Measurements from ENCODE around the gene ZMPSTE24. TPM values are rescaled to one million over a fixed set of nuclear protein-coding genes. Genes with fewer than 3 reads are reported as not detected.

Gene ZMPSTE24
- total and polyA plus RNA-seq, 7 experiments from 2014 or later: 9.5 to 31.0 (median 14.5) TPM

DNA sequence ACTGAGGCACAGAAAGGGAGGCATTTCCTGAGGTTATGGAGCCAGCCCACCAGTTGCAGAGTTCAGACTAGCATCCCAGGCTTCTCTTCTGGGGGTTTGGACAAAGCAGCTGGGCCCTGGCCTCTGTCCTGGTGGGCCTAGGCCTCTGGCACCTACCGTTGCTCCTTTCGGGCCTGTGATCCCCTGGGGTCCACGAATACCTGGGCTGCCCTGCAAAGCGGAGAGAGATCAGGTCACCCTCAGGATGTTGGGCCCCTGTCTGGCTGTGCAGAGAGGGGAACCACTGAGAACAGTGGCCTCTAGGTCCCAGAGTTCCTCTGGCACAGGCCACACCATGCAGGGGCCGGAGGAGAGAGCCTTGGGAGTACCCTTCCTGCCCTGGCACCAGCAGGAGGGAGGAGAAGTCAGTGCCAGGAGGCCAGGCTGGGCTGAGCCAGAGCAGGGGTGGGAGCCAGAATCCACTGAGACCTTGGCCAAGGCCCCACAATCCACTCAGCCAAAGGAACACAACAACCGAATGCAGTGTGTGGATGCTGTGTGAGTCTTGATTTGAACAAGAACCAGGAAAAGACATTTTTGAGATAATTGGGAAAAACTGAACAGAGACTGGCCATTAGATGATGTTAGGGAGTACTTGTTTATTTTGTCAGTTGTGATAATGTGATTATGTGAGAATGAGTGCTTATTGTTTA is 50.1 kb downstream of the ZMPSTE24 start:
- Mint-ChIP-seq H3K4me1 (peaks cover 0 to 21% (median 5%) of the 10 kb centered on the region in 7 donors), H3K27ac (no peak overlapping the region), H3K4me3 (no peak overlapping the region), H3K27me3 (no peaks in the 10 kb centered on the region), H3K36me3 (no peaks in the 10 kb centered on the region), H3K9me3 (no peaks in the 10 kb centered on the region)
- intact Hi-C loops (cut with micrococcal nuclease): no loop called here
- no peaks in the 10 kb centered on the region for H3K36me3 ChIP-seq (ENCODE audit: control insufficient read depth in 2 of 3, insufficient read depth in 3 of 3, low read length in 3 of 3)
- no peak overlapping the region for H3K4me3 ChIP-seq (ENCODE audit: low read length)
- H3K9me3 ChIP-seq (ENCODE audit: control insufficient read depth in 2 of 3, low read length in 3 of 3): no peaks in the 10 kb centered on the region
- no peaks in the 10 kb centered on the region for H3K27me3 ChIP-seq (ENCODE audit: control insufficient read depth in 2 of 2, insufficient read depth in 2 of 2, low read length in 2 of 2)
- H3K4me1 ChIP-seq (ENCODE audit: control insufficient read depth in 2 of 2, insufficient read depth in 2 of 2, low read length in 2 of 2): peaks cover 4% of the 10 kb centered on the region in 2 donors
- DNase-seq (no peak), ATAC-seq (no peak)
- no peak overlapping the region for H3K27ac ChIP-seq (ENCODE audit: low read depth, low read length)
- CTCF ChIA-PET: interaction anchor here (0.6 kb wide), 1 partner anchor 164 kb away, joined by 4 read pairs; no protein-coding TSS in a partner anchor
- POLR2A ChIA-PET: no interaction called here

DNA sequence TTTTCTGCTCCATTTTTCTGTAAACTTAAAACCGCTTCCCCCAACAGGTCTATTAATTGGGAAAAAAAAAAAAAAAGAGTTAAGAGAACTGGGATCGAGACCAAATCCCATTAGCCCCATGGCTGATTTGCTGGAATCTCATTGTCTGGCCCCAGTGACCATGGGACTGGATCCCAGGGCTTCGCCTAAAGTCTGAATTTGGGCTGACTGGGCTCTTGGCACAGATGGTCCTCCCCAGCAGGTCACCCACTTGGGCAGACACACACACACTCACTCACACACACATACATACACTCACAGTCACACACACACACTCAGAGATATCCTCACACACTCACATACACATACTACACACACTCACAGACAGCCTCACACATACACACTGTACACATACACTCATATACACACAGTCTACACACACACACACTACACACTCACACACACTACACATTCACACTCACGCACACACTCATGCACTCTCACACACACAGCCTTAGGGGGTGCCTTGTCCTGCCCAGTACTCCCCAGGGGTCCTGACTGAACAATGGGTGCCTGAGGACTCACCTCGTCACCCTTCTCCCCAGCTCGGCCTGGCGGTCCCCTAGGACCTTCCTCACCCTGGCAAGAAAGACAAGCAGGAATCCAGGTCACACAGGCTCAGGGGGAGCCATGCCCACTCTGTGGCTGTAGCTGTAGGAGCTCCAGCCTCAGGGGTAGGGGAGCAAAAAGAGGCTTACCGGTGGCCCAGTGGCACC is 51.5 kb downstream of the ZMPSTE24 start:
- intact Hi-C loops (cut with micrococcal nuclease): no loop called here
- ChIA-PET CTCF (interaction anchor here (0.6 to 1.2 kb wide), 3 partner anchors 9 to 20 kb away, joined by 3 read pairs; no protein-coding TSS in a partner anchor), POLR2A (no interaction called here)
- Mint-ChIP-seq H3K27ac (no peak overlapping the region), H3K4me1 (peaks cover 0 to 30% (median 9%) of the 10 kb centered on the region in 7 donors), H3K36me3 (no peaks in the 10 kb centered on the region), H3K27me3 (peaks cover 0 to 2% (median 0%) of the 10 kb centered on the region in 5 donors), H3K4me3 (no peak overlapping the region), H3K9me3 (no peaks in the 10 kb centered on the region)
- Histone ChIP-seq H3K27me3 (ENCODE audit: control insufficient read depth in 2 of 2, insufficient read depth in 2 of 2, low read length in 2 of 2) (no peaks in the 10 kb centered on the region), H3K4me1 (ENCODE audit: control insufficient read depth in 2 of 2, insufficient read depth in 2 of 2, low read length in 2 of 2) (peaks cover 4% of the 10 kb centered on the region in 2 donors), H3K36me3 (ENCODE audit: control insufficient read depth in 2 of 3, insufficient read depth in 3 of 3, low read length in 3 of 3) (no peaks in the 10 kb centered on the region), H3K27ac (ENCODE audit: low read depth, low read length) (no peak overlapping the region), H3K9me3 (ENCODE audit: control insufficient read depth in 2 of 3, low read length in 3 of 3) (no peaks in the 10 kb centered on the region), H3K4me3 (ENCODE audit: low read length) (no peak overlapping the region)
- ATAC-seq (no peak), DNase-seq (no peak)

DNA sequence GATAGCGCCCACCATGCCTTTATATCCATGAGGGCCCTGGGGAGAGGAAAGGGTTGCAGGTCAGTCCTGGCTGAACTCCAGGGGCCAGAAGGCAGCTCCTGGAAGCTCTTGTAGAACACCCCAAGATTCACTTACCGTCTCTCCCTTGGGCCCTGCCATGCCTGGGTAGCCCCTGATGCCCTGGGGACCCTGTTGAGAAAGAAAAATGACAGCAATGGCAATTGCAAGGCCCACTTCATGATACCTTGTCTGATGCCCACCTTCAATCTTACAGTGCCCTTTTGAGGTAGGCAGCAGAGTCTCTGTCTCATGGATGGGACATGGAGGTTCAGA is 52.1 kb downstream of the ZMPSTE24 start:
- no peak overlapping the region for H3K4me3 Mint-ChIP-seq
- intact Hi-C loops (cut with micrococcal nuclease): no loop called here
- peaks cover 0 to 36% (median 12%) of the 10 kb centered on the region in 7 donors for H3K4me1 Mint-ChIP-seq
- DNase-seq (no peak), ATAC-seq (no peak)
- no peaks in the 10 kb centered on the region for H3K9me3 Mint-ChIP-seq
- CTCF ChIA-PET: interaction anchor here (0.6 to 1.2 kb wide), 3 partner anchors 9 to 20 kb away, joined by 3 read pairs; no protein-coding TSS in a partner anchor
- H3K27me3 Mint-ChIP-seq: peaks cover 0 to 2% (median 0%) of the 10 kb centered on the region in 5 donors
- H3K27ac Mint-ChIP-seq: no peak overlapping the region
- no peaks in the 10 kb centered on the region for H3K27me3 ChIP-seq (ENCODE audit: control insufficient read depth in 2 of 2, insufficient read depth in 2 of 2, low read length in 2 of 2)
- peaks cover 6 to 7% of the 10 kb centered on the region in 2 donors for H3K4me1 ChIP-seq (ENCODE audit: control insufficient read depth in 2 of 2, insufficient read depth in 2 of 2, low read length in 2 of 2)
- H3K36me3 ChIP-seq (ENCODE audit: control insufficient read depth in 2 of 3, insufficient read depth in 3 of 3, low read length in 3 of 3): no peaks in the 10 kb centered on the region
- H3K9me3 ChIP-seq (ENCODE audit: control insufficient read depth in 2 of 3, low read length in 3 of 3): no peaks in the 10 kb centered on the region
- no peak overlapping the region for H3K27ac ChIP-seq (ENCODE audit: low read depth, low read length)
- no peak overlapping the region for H3K4me3 ChIP-seq (ENCODE audit: low read length)
- POLR2A ChIA-PET: no interaction called here
- H3K36me3 Mint-ChIP-seq: no peaks in the 10 kb centered on the region

DNA sequence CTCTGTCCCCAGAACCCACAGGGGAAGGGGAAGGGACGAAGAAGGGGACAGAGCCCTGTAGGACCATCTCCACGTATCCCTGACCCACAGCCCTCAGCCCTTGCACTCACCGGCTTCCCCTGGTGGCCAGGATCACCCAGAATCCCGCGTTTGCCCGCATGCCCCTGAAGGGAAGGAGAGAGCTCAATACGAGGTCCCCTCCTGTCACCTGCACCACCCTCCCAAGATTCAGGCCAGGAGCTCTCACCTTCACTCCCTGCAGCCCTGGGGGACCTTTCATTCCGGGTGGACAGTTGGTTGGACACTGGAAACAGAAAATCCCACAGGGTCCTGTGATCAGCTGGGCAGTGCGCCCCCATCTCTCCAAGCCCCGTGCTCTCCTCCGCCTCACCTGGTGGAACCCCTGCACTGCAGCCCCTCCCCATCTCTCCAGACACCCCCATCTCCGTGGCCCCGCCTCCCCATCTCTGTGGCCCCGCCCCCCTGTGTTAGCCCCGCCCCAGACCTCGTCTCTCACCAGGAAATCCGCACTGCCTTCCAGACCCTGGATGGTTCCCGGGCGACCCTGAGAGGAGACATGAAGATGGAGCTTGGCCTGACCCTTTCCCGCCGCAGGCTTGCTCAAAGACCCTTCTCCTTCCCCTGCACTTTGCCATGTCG is 53.1 kb downstream of the ZMPSTE24 start:
- H3K4me3 Mint-ChIP-seq: no peak overlapping the region
- Histone ChIP-seq H3K27ac (ENCODE audit: low read depth, low read length) (no peak overlapping the region), H3K4me3 (ENCODE audit: low read length) (no peak overlapping the region), H3K4me1 (ENCODE audit: control insufficient read depth in 2 of 2, insufficient read depth in 2 of 2, low read length in 2 of 2) (peaks cover 8% of the 10 kb centered on the region in 2 donors), H3K27me3 (ENCODE audit: control insufficient read depth in 2 of 2, insufficient read depth in 2 of 2, low read length in 2 of 2) (no peaks in the 10 kb centered on the region), H3K36me3 (ENCODE audit: control insufficient read depth in 2 of 3, insufficient read depth in 3 of 3, low read length in 3 of 3) (no peaks in the 10 kb centered on the region), H3K9me3 (ENCODE audit: control insufficient read depth in 2 of 3, low read length in 3 of 3) (no peaks in the 10 kb centered on the region)
- DNase-seq (no peak), ATAC-seq (no peak)
- H3K27me3 Mint-ChIP-seq: peaks cover 0 to 7% (median 0%) of the 10 kb centered on the region in 5 donors
- no peaks in the 10 kb centered on the region for H3K9me3 Mint-ChIP-seq
- intact Hi-C loops (cut with micrococcal nuclease): no loop called here
- peak overlapping the region in 3 of 9 donors; percentile 16 to 82 (median 17) for H3K27ac Mint-ChIP-seq
- peaks cover 3 to 44% (median 17%) of the 10 kb centered on the region in 7 donors for H3K4me1 Mint-ChIP-seq
- H3K36me3 Mint-ChIP-seq: no peaks in the 10 kb centered on the region
- ChIA-PET CTCF (no interaction called here), POLR2A (no interaction called here)

DNA sequence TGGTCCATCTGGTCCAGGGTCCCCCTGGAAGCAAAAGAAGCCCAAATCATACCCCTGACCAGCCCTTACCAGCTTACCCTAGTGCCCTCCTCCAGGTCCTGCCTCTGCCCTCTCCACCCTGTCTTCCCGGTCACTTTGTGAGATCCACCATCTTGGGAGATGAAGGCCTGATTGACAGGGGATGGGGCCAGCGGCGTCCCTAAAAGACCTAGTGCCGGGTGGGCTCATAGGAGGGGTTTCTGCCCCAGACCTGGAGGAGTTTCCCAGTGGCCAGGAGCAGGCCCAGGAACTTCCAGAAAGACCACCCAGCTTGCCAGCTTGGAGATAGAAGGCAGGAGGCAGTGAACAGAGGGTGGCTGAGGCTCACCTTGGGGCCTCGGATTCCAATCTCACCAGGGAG is 53.7 kb downstream of the ZMPSTE24 start:
- ChIA-PET POLR2A (no interaction called here), CTCF (interaction anchor here (1.7 kb wide), 1 partner anchor 159 kb away, joined by 5 read pairs; no protein-coding TSS in a partner anchor)
- Histone ChIP-seq H3K9me3 (ENCODE audit: control insufficient read depth in 2 of 3, low read length in 3 of 3) (no peaks in the 10 kb centered on the region), H3K4me3 (ENCODE audit: low read length) (no peak overlapping the region), H3K27me3 (ENCODE audit: control insufficient read depth in 2 of 2, insufficient read depth in 2 of 2, low read length in 2 of 2) (no peaks in the 10 kb centered on the region), H3K4me1 (ENCODE audit: control insufficient read depth in 2 of 2, insufficient read depth in 2 of 2, low read length in 2 of 2) (peaks cover 8% of the 10 kb centered on the region in 2 donors), H3K27ac (ENCODE audit: low read depth, low read length) (no peak overlapping the region), H3K36me3 (ENCODE audit: control insufficient read depth in 2 of 3, insufficient read depth in 3 of 3, low read length in 3 of 3) (no peaks in the 10 kb centered on the region)
- H3K9me3 Mint-ChIP-seq: no peaks in the 10 kb centered on the region
- intact Hi-C loops (cut with micrococcal nuclease): no loop called here
- H3K4me1 Mint-ChIP-seq: peaks cover 3 to 46% (median 19%) of the 10 kb centered on the region in 7 donors
- no peak overlapping the region for H3K4me3 Mint-ChIP-seq
- no peak for DNase-seq
- no peaks in the 10 kb centered on the region for H3K36me3 Mint-ChIP-seq
- no peak for ATAC-seq
- peaks cover 0 to 11% (median 0%) of the 10 kb centered on the region in 5 donors for H3K27me3 Mint-ChIP-seq
- H3K27ac Mint-ChIP-seq: peak overlapping the region in 2 of 9 donors; percentile 25 to 82

DNA sequence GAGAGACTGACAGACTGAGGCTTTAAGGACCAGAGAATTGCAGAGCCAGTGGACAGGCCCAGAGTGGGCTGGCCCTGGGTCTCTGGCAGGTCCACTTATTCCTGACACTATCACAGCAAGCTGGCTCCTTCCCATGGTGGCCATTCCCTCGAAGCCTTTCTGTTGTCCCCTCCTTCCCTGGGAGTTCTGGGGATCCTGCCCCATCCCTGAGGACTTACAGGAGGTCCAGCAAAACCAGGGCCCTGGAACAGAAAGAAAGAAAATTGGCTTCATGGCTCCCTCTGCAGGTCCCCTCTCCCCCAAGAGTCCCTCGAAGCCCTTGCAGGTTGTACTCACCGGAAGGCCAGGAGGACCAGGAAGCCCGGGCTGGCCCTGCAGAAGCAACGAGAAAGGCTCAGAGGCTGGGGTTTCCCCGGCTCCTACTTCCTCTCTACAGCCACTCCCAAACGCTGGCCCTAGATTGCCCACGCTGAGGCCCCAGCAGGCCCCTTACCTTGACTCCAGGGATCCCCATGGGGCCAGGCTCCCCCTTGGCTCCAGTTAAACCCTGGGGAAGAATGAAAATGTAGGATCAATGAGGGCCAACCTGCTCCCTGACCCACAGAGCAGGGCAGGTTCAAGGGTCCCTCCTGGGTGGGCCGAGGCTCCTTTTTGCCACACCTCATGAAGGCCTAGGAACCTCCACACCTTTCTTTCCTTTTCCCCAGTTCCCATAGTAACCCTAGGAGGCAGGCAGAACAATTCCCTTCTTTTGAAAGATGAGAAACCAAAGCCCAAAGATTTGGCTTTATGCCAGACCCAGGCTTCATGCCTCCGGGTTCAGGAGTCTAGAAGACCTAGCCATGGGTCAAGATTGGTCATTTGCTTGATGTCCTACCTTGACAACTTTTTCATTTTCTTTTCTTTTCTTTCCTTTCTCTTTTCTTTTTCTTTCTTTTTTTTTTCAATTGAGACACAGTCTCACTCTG is 54.5 kb downstream of the ZMPSTE24 start:
- peak; percentile 22 for ATAC-seq
- CTCF ChIA-PET: interaction anchor here (1.5 to 1.7 kb wide), 2 partner anchors 92 to 160 kb away, joined by 5 to 7 read pairs; no protein-coding TSS in a partner anchor
- Histone ChIP-seq H3K27me3 (ENCODE audit: control insufficient read depth in 2 of 2, insufficient read depth in 2 of 2, low read length in 2 of 2) (no peaks in the 10 kb centered on the region), H3K4me3 (ENCODE audit: low read length) (no peak overlapping the region), H3K27ac (ENCODE audit: low read depth, low read length) (no peak overlapping the region), H3K4me1 (ENCODE audit: control insufficient read depth in 2 of 2, insufficient read depth in 2 of 2, low read length in 2 of 2) (peaks cover 8% of the 10 kb centered on the region in 2 donors), H3K36me3 (ENCODE audit: control insufficient read depth in 2 of 3, insufficient read depth in 3 of 3, low read length in 3 of 3) (no peaks in the 10 kb centered on the region), H3K9me3 (ENCODE audit: control insufficient read depth in 2 of 3, low read length in 3 of 3) (no peaks in the 10 kb centered on the region)
- intact Hi-C loops (cut with micrococcal nuclease): no loop called here
- POLR2A ChIA-PET: no interaction called here
- Mint-ChIP-seq H3K36me3 (peaks cover 0 to 1% (median 0%) of the 10 kb centered on the region in 5 donors), H3K4me3 (peak overlapping the region in 2 of 10 donors; percentile 41 to 51), H3K9me3 (no peaks in the 10 kb centered on the region), H3K4me1 (peaks cover 6 to 50% (median 21%) of the 10 kb centered on the region in 7 donors), H3K27ac (peak overlapping the region in 3 of 9 donors; percentile 8 to 82 (median 76)), H3K27me3 (peaks cover 1 to 17% (median 2%) of the 10 kb centered on the region in 5 donors)
- DNase-seq: no peak
